GM19467 (cell line): ENCODE results near the gene ARAP1.

Source experiments
- ATAC-seq: cut with Tn5 transposase; IDR thresholded peaks from one replicate; pipeline ENCODE4 v1.9.1; 2021; ENCODE audit warnings: mild to moderate bottlenecking, moderate library complexity; ENCODE audit not compliant: unreplicated experiment

Gene ARAP1

DNA sequence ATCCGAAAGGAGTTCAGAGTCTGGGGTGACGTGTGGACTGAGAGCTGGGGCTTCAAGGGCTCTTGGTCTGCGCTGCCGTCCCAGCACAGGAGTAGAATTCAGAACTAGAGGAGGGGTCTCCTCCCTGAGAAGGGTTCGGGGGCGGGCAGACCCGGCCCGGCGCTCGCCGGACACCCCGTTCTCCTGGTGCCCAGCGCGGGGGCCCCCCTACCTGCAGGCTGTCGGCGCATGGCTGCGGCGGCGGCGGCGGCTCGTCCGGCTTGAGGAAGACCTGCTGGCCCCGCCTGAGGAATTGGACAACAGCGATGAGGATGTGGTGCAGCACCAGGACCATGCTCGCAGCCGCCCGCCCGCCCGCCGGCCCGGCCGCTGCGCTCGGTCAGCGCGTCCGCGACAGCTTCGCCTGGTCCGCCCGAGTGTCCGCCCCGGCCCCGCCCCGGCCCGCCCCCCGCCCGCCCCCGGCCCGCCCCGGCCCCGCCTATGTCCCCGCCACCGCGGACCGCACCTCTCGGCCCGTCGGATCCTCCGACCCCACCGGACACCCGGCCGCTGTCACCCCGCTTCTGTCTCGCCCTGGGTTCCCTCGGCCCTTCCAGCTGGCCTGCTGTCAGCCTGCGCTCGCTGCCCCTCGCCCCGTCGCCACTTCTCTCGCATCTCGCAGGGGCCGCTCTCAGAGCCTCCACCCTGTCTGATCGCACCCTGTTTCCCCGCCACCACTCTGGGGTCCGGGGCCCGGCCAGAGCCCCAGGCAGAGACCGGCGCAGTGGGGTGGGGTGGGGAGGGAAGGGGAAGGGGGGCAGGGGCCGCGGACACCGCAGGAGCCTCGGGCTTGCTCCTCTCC, 109.9 kb downstream of the ARAP1 start:
- no peak for ATAC-seq

DNA sequence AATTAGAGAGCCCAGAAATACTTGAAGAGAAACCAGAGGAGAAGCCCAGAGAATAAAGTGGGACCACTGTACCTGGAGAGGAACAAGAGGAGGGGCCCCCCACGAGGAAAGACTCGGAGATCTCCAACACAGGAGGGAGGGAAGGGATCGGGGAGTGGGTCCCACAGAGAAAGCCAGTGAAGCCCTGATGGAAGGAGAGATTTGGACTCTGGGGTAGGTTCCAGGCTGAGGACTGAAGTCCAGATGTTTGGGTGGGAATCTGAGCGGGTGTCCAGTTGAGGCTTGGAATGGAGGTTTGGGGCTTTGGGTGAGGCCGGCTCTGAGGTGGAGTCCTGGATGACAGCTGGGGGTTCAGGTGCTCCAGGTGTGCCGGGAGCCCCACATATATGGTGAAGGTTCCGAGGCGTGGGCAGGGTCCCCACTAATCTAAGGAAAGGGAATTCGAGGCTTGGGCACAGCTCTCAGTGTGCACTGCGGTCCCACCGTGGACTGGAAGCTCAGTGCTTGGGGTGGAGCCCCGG, 110.6 kb downstream of the ARAP1 start:
- ATAC-seq: no peak

DNA sequence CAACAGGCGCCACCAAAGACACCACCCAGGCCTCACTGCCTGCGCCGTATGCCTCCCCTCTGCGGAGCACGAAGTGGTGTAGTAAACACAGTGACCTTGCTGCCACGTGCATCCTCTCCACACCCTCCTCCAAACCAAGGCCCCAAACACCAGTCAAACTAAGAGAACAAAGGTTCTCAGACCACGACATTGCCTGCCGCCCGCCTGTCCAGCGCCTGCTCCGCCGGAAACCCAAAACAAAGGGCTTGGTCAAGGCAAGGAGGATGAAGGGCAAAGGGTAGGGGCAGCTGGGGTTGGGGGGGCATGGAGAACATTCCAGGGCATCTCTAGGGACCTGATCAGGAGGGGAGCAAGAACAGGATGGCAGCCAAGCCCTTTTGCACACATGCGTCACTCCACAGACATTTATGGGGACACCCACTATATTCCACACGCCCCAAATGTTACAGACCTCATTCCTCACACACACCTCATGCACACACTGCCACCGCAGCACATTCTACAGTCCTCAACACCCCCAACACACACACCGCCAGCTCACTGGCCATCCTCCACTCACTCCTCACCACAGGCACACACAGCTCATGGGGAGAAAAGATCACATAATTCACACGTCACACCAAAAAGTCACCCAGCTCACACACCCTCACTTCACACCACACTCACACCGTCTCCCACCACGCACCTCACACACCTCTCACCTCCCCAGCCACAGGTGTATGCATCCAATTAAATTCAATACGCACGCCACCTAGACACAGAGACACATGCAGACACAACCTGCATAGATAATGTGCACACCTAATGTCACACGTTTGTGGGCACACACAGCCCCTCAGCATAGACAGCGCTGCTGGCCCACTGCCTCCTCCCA, 112.5 kb downstream of the ARAP1 start:
- ATAC-seq: no peak

DNA sequence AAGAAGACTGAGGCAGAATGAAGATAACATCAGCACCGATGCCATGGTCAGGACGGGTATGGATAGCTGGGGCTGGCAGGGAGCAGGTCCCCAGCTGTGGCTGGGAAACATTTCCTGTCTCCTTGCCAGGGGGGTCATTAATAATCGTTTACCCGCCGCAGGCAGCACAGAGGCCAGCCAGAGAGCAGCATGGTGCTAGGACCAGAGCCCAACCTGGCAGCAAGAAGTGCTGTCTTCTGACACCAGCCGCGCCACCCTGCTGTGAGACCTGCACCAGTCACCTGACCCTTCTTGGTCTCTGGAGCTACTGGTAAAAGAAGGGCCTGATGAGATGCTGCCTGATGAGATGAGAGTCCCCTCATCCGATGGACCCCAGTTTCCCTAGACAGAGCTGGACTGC, 114.3 kb downstream of the ARAP1 start:
- ATAC-seq: no peak

DNA sequence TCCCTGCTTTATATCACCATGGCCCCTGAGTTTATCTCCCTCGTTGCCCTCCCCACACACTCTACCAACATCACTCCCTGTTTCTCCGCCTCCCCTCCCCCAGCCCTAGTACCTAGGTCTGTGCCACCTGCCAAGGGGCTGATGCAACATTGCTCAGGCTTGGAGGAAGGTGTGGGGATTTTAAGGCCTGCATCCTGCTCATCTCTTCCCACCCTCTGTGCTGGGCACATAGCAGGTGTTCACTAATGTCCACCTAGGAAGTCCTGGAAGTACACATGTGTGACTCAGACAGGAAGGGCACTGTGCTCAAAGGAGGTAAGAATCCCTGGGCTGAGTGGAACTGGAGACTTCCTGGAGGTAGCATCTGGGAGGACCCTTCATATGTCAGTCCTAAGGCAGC, 115.0 kb downstream of the ARAP1 start:
- no peak for ATAC-seq

DNA sequence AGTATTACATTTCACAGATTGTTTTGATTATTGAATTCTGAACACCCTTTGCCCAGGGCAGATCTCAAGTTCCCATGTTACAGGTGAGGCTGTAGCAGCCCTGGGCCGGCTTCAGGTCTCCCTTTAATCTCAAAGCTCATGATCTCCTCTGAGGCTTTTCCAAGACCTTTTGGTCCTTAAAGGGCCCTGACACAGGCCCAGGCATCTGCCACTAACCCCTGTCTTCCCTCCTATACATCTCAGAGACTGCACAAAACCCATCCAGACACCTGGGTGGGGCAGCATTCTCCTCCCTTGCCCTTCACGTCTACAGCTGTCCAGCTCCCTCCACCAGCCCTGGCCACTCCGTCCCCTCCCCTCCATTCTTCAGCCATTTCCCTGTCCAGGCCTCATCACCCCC, 115.8 kb downstream of the ARAP1 start:
- ATAC-seq: no peak

DNA sequence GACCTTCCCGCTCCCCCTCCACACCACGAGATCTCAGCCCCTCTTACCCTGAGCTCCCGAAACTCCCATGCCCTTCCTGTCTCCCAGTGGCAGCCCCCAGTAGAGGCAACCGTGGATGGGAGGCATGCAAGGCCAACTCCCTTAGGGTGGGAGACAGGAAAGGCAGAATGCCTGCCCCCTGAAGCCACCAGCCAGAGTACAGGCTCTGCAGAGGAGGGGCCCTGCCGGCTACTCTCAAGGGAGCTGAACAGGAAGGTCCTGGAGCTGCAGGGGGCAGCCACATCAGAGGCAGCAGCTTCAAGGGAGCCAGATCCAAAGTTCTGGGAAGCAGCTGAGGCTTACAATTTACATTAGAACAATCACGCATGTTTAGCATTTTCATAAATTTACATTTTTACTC, 116.3 kb downstream of the ARAP1 start:
- no peak for ATAC-seq

DNA sequence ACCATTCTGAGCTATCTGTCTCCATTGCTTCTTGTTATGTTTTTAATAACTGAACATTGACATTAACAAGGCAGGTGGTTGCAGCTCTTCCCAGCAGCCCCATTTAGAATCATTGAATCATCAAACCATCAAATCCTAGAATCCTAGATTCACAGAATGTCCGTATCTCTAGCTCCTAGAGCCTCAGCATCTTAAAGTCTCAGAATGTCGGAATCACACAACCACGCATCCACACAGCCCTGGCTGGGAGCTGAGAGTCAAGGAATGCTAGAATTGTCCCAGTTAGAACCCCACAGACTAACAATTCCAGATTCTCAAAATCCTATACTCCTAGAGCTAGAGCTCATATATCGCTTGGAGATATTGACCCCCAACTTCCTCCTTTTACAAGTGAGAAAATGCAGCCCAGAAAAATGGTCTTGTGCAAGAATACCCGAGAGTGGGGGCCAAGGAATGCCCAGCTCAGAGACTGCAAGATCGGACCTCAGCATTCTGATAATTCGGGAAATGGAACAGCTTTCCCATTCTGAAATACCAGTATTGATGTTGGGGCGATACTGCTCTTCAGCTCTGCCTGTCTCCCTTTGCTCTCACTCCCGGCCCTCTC, 116.8 kb downstream of the ARAP1 start:
- no peak for ATAC-seq
